SIG-M5 treated with dmso at 0.1 percent for 504 hours (cell line): Measurements from ENCODE around the gene TRPC4AP.

ENCODE experiments used
- DNase-seq: peaks from one replicate; lab custom pipeline; 2025; ENCODE audit not compliant: unreplicated experiment; lab: John Stamatoyannopoulos, UW

Gene TRPC4AP

DNA sequence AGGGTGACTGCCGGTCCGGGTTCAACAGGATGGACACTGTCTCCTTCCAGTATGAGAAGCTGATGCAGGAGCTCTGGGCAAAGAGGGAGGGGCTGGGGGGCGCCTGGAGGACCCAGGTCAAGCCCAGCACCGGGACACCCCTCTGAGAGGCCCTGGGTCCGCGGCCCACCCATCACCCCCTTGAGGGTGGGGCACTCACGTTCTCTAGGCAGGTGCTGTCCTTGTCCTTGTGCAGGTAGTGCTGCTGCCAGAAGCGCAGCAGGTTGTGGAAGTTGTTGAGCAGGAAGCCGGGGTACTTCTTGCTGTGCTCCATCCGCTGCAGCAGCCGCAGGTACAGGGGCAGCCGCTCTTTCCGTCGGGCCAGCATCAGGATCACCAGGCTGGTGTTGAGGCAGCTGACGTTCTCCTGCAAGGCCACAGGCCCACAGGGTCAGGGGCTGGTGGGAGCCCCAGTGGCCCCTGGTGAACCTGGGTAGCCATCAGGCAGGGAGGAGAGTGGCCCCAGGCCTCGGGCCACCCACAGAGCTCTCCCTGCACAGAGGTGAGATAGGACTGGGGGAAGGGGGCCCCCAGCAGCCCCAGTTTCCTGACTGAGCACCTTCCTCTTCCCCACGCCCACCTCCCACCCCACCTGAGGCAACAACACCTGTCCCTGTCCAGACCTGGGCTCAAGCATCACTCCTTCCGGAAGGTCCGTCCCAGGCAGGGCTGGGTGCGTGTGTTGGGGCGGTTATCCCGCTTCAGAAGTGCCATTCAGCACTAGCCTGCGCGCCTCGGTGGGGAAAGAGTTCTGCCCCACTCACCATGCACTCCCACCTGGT lies 89.2 kb downstream of the TRPC4AP start:
- DNase-seq: no peak

DNA sequence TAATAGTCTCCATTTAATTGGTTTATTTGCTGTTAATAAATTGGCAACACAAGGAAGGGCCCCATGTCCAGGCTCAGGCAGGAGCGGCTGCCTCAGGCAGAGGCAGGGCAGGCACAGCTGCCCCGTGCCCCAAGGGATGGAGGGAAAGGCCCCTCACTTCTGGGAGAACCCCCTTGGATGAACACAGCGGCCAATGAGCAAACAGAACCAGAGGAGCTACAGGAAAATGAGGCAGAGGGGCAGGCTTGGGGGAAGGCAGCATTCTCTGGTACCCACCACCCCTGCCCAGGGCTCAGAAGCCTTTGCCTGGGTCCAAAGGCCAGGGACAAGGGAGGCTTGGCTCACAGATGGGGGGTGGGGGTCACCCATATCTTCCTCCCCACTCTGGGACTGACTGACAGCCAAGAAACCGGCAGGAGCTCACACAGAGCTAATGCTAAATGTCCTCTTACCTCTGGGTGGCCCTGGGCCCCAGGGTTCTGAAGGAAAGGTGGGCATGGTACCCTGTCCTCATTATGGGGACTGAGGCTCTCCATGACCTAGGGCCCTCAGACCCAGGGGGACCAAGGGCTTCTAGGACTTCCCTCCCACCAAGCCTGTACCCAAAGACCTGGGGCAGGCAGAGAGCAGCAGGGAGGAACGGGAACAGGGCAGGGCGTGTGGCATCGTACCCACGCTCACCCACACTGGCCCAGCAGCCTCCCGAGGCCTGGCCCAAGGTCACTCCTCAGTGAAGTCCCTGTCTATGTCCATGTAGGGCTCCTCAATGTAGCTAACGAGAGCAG lies 90.0 kb downstream of the TRPC4AP start:
- no peak for DNase-seq

DNA sequence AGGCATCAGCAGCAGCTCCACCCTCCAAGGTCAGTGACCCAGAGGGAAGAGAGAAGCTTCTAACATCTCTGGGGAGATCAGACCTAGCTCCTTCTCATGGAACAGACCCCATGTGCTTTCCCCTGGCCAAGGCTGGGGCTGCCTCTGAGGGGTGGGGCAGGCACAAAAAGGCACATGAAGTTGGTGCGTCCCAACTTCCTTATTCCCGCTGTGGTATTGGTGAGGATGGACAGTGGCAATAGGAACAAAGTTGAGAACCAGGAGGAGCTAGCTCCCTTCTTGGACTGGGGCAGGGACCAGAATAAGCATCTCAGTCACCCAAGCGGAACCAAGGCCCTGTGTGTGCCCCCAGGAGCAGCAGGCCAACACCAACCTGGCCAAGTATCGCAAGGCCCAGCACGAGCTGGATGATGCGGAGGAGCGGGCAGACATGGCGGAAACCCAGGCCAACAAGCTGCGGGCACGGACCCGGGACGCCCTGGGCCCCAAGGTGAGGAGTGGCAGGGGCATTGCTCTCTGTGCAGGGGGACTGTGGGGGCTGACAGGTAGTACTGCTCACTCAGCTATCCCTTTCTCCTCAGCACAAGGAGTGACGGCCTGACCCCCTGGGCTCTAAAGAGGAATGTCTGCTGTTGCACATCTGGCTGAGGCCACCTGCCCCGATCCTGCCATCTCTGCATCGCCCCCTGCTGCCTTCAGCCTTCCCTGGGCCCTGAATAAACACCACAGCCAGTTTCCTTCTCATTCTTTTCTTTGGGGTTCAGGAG lies 90.8 kb downstream of the TRPC4AP start:
- DNase-seq: no peak

DNA sequence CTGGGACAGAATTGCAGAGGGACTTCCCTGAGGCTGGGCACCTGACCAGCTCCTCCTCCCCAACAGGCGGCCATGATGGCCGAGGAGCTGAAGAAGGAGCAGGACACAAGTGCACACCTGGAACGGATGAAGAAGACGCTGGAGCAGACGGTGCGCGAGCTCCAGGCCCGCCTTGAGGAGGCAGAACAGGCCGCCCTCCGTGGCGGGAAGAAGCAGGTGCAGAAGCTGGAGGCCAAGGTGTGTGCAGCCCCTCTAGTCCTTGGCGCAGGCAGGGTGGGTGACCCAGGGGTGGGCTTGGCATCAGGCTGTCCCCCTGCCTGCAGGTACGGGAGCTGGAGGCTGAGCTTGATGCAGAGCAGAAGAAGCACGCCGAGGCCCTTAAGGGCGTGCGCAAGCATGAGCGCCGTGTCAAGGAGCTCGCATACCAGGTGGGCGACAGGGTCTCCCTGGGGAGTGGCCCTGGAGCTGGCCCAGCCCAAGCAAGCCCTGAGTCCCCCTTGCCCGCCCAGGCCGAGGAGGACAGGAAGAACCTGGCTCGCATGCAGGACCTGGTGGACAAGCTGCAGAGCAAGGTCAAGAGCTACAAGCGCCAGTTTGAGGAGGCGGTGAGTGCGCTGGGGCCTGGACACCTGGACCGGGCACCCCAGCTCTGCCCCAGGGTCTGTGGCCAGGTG lies 91.5 kb downstream of the TRPC4AP start:
- no peak for DNase-seq

DNA sequence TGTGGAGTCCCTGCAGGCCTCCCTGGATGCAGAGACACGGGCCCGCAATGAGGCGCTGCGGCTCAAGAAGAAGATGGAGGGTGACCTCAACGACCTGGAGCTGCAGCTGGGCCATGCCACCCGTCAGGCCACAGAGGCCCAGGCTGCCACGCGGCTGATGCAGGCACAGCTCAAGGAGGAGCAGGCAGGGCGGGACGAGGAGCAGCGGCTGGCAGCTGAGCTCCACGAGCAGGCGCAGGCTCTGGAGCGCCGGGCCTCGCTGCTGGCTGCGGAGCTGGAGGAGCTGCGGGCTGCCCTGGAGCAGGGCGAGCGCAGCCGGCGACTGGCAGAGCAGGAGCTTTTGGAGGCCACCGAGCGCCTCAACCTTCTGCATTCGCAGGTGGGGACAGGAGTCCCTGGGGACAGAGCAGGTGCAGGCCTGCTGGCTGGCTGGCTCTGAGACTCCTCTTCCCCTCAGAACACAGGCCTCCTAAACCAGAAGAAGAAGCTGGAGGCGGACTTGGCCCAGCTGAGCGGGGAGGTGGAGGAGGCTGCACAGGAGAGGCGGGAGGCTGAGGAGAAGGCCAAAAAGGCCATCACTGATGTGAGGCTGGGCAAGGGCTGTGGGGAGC lies 92.2 kb downstream of the TRPC4AP start:
- no peak for DNase-seq

DNA sequence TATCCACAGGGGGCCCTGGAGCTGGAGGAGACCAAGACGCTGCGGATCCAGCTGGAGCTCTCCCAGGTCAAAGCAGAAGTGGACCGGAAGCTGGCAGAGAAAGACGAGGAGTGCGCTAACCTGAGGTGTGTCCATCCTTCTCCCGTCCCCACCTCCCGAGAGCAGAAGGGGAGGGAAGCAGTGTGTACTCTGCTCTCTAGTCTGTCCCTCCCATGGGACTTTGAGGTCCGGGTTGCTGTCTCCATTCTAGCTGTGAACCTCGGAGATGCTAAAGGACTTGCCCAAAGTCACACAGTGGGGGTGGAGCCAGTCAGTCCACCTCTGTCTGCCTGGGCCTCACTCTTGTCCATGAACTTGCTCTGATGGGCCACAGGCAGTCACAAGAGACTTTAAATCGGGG lies 92.8 kb downstream of the TRPC4AP start:
- no peak for DNase-seq

DNA sequence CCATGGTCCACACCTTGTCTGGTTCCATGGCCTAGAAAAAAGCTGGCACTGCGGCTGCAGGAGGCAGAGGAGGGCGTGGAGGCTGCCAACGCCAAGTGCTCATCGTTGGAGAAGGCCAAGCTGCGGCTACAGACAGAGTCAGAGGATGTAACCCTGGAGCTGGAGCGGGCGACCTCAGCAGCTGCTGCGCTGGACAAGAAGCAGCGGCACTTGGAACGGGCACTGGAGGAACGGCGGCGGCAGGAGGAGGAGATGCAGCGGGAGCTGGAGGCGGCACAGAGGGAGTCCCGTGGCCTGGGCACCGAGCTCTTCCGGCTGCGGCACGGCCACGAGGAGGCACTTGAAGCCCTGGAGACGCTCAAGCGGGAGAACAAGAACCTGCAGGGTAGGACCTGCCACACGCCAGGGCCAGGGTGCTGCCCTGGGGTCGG lies 93.6 kb downstream of the TRPC4AP start:
- DNase-seq: no peak

DNA sequence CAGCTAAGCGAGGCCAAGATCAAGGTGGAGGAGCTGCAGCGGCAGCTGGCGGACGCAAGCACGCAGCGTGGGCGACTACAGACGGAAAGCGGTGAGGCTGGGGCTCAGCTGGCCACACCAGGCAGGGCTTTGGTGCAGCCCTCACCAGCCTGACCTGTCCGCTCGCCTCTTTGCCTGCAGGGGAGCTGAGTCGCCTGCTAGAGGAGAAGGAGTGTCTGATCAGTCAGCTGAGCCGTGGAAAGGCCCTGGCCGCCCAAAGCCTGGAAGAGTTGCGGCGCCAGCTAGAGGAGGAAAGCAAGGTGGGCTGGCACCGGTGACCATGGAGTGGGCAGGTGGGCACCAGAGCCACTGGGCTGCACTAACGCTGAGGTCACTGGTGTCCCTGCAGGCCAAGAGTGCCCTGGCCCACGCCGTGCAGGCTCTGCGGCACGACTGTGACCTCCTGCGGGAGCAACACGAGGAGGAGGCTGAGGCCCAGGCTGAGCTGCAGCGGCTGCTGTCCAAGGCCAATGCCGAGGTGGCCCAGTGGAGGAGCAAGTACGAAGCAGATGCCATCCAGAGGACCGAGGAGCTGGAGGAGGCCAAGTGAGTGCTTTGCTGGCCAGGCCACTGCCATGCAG lies 94.2 kb downstream of the TRPC4AP start:
- DNase-seq: no peak

DNA sequence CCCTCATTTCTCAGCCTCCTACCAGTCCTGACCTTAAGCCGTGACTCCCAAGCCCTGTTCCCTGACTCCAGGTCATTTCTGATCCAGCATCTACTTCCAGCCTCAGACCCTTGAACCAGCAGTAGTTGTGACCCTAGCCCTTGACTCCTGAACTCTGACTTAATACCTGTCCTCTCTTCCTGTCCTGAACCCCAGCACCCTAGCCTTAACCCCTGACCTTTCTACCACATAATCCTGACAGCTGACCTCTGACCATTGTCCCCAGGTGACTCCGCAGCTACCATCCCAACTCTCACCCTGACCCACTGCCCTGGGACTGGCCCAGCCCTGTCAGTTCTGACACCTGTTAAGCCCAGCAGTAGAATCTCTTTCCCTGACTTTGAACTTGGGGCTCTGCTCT lies 94.8 kb downstream of the TRPC4AP start:
- DNase-seq: no peak

DNA sequence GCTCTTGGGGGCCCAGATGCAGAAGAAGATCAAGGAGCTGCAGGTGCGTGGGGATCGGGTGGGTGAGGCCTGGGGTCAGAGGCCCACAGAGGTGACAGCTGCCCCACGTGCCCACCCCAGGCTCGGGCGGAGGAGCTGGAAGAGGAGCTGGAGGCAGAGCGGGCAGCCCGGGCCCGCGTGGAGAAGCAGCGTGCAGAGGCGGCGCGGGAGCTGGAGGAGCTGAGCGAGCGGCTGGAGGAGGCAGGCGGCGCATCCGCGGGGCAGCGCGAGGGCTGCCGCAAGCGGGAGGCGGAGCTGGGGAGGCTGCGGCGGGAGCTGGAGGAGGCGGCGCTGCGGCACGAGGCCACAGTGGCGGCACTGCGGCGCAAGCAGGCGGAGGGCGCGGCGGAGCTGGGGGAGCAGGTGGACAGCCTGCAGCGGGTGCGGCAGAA lies 95.5 kb downstream of the TRPC4AP start:
- no peak for DNase-seq

DNA sequence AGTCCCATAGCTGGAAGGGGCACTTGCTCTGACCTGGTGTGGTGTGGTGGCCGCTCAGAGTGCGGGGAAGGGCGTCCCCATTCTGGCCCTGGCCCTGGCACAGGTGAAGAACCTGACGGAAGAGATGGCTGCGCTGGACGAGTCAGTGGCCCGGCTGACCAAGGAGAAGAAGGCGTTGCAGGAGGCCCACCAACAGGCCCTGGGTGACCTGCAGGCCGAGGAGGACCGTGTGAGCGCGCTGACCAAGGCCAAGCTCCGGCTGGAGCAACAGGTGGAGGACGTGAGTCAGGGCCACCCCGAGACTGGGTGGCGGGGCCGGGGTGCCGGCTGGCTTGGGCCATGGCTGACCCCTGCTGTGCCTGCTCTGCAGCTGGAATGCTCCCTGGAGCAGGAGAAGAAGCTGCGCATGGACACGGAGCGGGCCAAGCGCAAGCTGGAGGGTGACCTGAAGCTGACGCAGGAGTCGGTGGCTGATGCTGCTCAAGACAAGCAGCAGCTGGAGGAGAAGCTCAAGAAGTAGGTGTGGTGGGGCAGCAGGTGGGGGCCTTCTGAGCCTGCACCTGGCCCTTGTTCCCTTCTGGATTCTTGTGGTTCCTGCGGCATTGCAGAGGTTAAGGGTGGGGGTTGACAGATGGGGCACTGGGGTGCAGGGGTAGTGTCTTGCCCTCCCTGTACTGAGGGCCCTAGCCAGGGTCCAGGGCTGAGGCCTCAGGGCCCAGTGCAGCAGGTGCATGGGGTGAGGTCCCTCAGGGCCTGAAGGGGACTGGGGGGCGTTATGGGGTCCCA lies 96.2 kb downstream of the TRPC4AP start:
- no peak for DNase-seq

DNA sequence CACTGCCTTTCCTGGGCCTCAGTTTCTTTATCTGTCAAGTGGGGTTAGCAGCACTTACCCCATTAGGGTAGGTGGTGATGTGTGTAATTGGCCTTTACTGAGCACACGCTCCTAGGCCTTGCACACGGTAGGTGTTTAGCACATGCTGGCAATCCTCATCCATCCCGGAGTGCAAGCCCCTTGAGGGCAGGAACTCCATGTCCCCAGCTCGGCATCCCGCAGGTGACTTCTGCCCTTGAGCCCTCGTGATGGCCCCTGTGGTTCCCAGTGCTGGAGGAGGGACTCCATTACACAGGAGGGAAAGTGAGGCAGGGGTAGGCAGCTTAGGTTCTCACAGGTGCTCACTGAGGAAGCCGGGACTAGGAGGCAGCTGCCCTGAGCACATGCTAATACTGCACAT lies 96.9 kb downstream of the TRPC4AP start:
- DNase-seq: no peak

DNA sequence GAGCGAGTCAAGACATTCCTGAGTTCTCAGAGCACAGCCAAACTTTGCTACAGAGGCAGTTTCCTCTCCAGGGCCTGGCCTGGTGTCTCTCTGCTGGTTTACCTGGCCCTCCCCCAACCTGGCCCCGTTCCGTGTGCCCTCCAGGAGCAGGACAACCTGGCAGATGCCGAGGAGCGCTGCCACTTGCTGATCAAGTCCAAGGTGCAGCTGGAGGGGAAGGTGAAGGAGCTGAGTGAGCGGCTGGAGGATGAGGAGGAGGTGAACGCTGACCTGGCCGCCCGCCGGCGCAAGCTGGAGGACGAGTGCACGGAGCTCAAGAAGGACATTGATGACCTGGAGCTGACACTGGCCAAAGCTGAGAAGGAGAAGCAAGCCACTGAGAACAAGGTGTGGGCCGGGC lies 97.4 kb downstream of the TRPC4AP start:
- no peak for DNase-seq

DNA sequence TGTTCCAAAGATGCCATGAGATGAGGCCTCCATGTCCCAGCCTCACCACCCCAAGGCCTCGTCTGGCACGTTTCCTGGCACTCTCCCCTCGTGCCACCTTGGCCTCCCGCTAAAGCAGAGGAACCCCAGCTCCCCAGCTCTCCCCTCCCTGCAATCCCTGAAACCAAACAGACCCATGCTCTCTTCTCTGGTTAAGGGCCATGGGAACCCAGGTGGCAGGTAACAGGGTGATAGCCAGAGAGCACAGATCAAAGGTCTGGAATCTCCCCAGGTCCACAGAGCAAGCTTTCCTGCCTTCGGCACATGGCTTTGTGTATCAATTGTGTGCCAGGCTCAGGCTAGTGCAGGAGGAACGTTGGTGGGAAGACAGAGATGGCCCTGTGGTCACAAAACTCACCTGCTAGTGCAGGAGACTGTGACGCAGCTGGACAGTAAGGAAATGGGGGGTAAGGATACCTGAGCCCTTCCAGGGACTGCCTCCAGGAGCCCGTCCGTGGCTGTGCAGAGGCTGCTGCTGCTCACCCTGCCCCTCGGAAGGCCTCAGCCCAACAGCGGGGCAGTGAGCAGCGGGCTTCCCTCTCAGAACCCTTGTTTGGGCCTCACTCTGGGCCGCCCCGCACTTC lies 98.0 kb downstream of the TRPC4AP start:
- DNase-seq: no peak

DNA sequence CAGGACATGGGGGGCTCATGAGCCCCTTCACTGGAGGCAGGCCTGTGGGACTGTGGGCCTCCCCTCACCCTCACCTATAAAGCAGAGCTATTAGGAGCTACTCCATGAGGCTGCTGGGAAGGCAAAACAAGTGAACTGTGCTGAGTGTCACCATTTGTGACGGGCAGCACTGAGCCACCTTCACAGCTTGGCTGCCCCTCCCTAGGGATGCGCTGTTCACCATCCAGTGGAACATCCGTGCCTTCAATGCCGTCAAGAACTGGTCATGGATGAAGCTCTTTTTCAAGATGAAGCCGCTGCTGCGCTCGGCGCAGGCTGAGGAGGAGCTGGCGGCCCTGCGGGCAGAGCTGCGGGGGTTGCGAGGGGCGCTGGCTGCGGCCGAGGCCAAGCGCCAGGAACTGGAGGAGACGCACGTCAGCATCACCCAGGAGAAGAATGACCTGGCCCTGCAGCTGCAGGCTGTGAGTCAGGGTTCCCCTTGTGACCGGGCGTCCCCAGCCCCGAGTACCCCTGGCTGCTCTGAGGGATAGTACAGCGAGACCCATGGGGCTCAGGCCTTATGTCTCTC lies 98.6 kb downstream of the TRPC4AP start:
- no peak for DNase-seq

DNA sequence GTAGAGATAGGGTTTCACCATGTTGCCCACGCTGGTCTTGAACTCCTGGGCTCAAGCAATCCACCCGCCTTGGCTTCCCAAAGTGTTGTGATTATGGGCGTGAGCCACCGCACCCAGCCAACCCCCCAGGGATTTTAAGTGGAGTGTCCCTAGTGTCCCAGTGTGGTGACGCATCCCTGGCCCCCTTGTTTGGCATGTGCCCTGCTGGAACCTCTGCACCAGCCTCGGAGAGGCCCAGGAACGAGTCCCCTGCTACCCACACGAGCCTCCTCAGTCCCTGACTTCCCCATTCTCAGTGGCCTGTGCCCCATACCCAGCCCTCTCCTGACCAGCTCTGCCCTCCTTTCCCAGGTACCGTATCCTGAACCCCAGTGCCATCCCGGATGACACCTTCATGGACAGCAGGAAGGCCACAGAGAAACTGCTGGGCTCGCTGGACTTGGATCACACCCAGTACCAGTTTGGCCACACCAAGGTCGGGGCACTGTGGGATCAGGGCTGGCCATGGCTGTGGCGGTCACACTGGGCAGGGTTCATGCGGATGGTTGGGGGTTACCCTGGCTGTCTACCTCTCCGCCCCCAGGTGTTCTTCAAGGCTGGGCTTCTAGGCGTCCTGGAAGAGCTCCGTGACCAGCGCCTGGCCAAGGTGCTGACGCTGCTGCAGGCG lies 99.7 kb downstream of the TRPC4AP start:
- no peak for DNase-seq

DNA sequence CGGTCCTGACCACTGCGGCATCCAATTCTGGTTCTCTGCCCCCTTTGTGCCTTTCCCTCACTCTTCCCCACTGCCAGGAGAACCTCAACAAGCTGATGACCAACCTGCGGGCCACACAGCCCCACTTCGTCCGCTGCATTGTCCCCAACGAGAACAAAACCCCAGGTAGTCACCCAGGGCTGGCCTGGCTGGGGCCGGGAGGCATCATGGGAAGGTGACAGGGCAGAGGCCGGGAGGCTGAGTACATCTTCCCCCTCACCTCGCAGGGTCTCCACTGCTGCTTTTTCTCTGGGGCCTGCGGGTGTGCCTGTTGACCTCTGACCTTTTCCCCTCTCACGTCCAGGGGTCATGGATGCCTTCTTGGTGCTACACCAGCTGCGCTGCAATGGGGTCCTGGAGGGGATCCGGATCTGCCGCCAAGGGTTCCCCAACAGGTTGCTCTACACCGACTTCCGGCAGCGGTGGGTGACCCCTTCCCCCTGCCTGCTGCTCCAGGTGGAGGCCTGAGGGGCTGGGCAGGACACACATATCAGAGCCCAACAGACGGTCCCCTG lies 101.9 kb downstream of the TRPC4AP start:
- DNase-seq: no peak

DNA sequence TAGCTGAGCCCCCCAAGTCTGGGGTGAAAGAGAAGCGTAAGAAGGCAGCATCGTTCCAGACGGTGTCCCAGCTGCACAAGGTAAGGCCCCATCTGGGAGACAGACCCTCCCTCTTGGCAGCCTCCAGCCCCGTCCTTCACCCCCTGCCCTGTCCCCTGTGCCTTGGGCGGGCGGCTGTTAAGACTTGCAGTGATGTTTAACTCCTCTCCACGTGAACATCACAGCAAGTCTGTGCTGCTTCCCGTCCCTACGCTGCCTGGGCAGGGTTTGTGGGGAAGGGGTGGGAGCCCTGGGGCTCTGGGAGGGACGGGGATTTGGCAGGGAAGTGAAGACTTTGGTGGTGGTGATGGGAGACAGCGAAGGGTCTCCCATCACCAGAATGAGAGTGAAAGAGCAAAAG lies 102.4 kb downstream of the TRPC4AP start:
- DNase-seq: no peak
